Neuronal stem cell (in vitro differentiated cells): ENCODE measurements around the gene PWWP2B.
A peak's percentile ranks its signal among the peaks of the same experiment; 100 is the strongest.

ENCODE experiments used
- DNase-seq: peaks from one replicate; pipeline ENCODE4 v3.0.0-alpha.2; 2013; ENCODE audit warnings: low spot score
- H2AFZ ChIP-seq: one replicate; pipeline ENCODE4 v1.6.1; 2013; ENCODE audit warnings: mild to moderate bottlenecking, low read length, inconsistent platforms
- H2AK5ac ChIP-seq: 2 replicates; pipeline ENCODE4 v1.6.1; 2013; ENCODE audit warnings: low read depth, mild to moderate bottlenecking, inconsistent platforms, low read length, moderate library complexity, mixed read lengths
- H2BK120ac ChIP-seq: 2 replicates; pipeline ENCODE4 v1.6.1; 2013; ENCODE audit warnings: low read depth, mild to moderate bottlenecking, inconsistent platforms, low read length, moderate library complexity, mixed read lengths
- H2BK12ac ChIP-seq: one replicate; pipeline ENCODE4 v1.6.1; 2013; ENCODE audit warnings: low read length, inconsistent platforms
- H2BK15ac ChIP-seq: 2 replicates; pipeline ENCODE4 v1.6.1; 2013; ENCODE audit warnings: mild to moderate bottlenecking, low read length, inconsistent platforms, mixed read lengths
- H2BK5ac ChIP-seq: one replicate; pipeline ENCODE4 v1.6.1; 2013; ENCODE audit warnings: inconsistent platforms, mild to moderate bottlenecking, low read length, moderate library complexity
- H3K14ac ChIP-seq: one replicate; pipeline ENCODE4 v1.6.1; 2013; ENCODE audit warnings: low read length, inconsistent platforms
- H3K18ac ChIP-seq: 2 replicates; pipeline ENCODE4 v1.6.1; 2013; ENCODE audit warnings: low read length, inconsistent platforms
- H3K23ac ChIP-seq: 2 replicates; pipeline ENCODE4 v1.6.1; 2013; ENCODE audit warnings: low read depth, mild to moderate bottlenecking, mixed read lengths, low read length, inconsistent platforms; ENCODE audit not compliant: poor library complexity
- H3K27ac ChIP-seq: replicated peaks from 3 replicates; pipeline ENCODE4 v1.5.1; 2013; ENCODE audit warnings: low read length, inconsistent platforms
- H3K27me3 ChIP-seq, 3 experiments: 2 replicates each; pipeline ENCODE4 v1.6.1; 2013; ENCODE audit warnings: low read length in 3 of 3, mild to moderate bottlenecking in 2 of 3, inconsistent platforms in 1 of 3, low read depth in 1 of 3, mixed read lengths in 1 of 3, moderate library complexity in 1 of 3; ENCODE audit not compliant: control insufficient read depth in 3 of 3, insufficient read depth in 3 of 3
- H3K36me3 ChIP-seq, 2 donors: replicated peaks in 1 of 2; 2 replicates each; pipeline ENCODE4 v1.6.1; 2013; ENCODE audit warnings: low read length in 2 of 2; ENCODE audit not compliant: control insufficient read depth in 2 of 2, insufficient read depth in 2 of 2
- H3K4ac ChIP-seq: 2 replicates; pipeline ENCODE4 v1.6.1; 2013; ENCODE audit warnings: inconsistent platforms, mild to moderate bottlenecking, low read length, moderate library complexity
- H3K4me1 ChIP-seq, 2 donors: 1 replicate in 1 of 2; 2 replicates in 1 of 2; pipeline ENCODE4 v1.6.1; 2013; ENCODE audit warnings: low read length in 2 of 2, low read depth in 1 of 2; ENCODE audit not compliant: control insufficient read depth in 2 of 2, insufficient read depth in 1 of 2
- H3K4me2 ChIP-seq: one replicate; pipeline ENCODE4 v1.6.1; 2013; ENCODE audit warnings: mild to moderate bottlenecking, low read length, inconsistent platforms; ENCODE audit not compliant: insufficient read depth, poor library complexity, severe bottlenecking
- H3K4me3 ChIP-seq, 2 donors: 2 replicates each; pipeline ENCODE4 v1.5.1; 2013; ENCODE audit warnings: low read length in 2 of 2, mild to moderate bottlenecking in 2 of 2, inconsistent platforms in 1 of 2, moderate library complexity in 1 of 2
- H3K79me1 ChIP-seq: one replicate; pipeline ENCODE4 v1.6.1; 2013; ENCODE audit warnings: low read depth, mild to moderate bottlenecking, inconsistent platforms, low read length, moderate library complexity
- H3K9ac ChIP-seq: one replicate; pipeline ENCODE4 v1.6.1; 2013; ENCODE audit warnings: mild to moderate bottlenecking, low read depth, low read length, inconsistent platforms; ENCODE audit not compliant: poor library complexity
- H3K9me3 ChIP-seq, 2 donors: replicated peaks in 1 of 2; 2 replicates each; pipeline versions ENCODE3 to v1.6.1; 2013; ENCODE audit warnings: low read length in 2 of 2, mild to moderate bottlenecking in 2 of 2, inconsistent platforms in 1 of 2, low read depth in 1 of 2, mixed read lengths in 1 of 2, moderate library complexity in 1 of 2; ENCODE audit not compliant: control insufficient read depth in 2 of 2, insufficient read depth in 1 of 2
- H4K8ac ChIP-seq: one replicate; pipeline ENCODE4 v1.6.1; 2013; ENCODE audit warnings: low read depth, mild to moderate bottlenecking, inconsistent platforms, low read length, moderate library complexity
- H4K91ac ChIP-seq: one replicate; pipeline ENCODE4 v1.6.1; 2013; ENCODE audit warnings: low read length, low read depth, mild to moderate bottlenecking, inconsistent platforms; ENCODE audit not compliant: poor library complexity
- WGBS, 2 donors: extraction: QIAGEN DNeasy Blood & Tissue Kit; methylation state at CpG; one replicate each; pipeline ENCODE4 v1.1.7; 2013; ENCODE audit warnings: missing lambda C conversion rate in 2 of 2, mixed read lengths in 1 of 2; ENCODE audit not compliant: insufficient read length in 2 of 2, insufficient replicate concordance in 1 of 2; ENCODE audit errors: extremely low coverage in 2 of 2; 5-methylcytosine and 5-hydroxymethylcytosine counted together

The PWWP2B gene

DNA sequence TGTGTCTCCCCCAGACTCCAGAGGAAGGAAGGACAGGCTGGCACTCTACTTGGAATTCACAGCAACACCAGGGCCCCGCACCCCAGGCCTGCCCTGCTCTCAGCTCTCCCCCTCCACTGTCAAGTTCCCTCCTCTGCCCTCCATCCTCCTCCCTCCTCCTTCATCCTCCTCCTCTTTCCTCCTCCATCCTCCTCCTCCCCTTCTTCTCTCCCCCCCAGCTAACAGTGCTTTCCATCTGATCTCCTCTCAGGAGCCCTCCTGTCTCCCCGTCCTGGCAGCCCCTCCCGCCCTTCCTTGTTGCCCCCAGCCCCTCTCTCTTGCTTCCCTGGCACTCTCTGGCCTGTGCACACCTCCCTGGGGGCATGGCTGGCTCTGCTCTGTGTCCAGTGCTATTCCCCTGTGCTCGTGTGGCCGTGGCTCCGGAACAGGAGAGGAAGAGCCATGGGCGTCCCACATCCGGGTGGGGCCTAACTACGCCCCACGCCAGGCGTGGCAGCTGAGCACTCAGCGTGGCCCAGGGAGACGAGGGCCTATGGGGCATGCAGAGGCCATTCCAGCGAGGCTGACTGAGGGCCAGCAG lies 64.2 kb downstream of the PWWP2B start:
- Histone ChIP-seq H2BK15ac (peak overlapping the region; percentile 91), H3K4ac (no peak overlapping the region), H3K27me3 (peaks cover 0 to 50% (median 6%) of the 10 kb centered on the region in 3 experiments), H3K36me3 (no peaks in the 10 kb centered on the region), H3K27ac (no peak overlapping the region), H3K79me1 (peaks cover 3% of the 10 kb centered on the region), H2BK5ac (no peak overlapping the region), H3K4me1 (peaks cover 2 to 7% of the 10 kb centered on the region in 2 donors), H3K14ac (peak overlapping the region; percentile 89), H3K4me3 (no peak overlapping the region), H2BK120ac (no peak overlapping the region), H4K8ac (no peak overlapping the region), H3K4me2 (no peak overlapping the region), H2AK5ac (peak overlapping the region; percentile 71), H3K23ac (no peak overlapping the region), H2AFZ (no peak overlapping the region), H3K9me3 (no peaks in the 10 kb centered on the region), H2BK12ac (peak overlapping the region; percentile 6), H4K91ac (no peak overlapping the region), H3K18ac (peak overlapping the region; percentile 76), H3K9ac (no peak overlapping the region)
- no peak for DNase-seq
- no CpG with 5 or more reads among the region's 14 CpGs for WGBS, 2 donors

GRCh38 chr10:132461683-132462231 lies 64.8 kb downstream of the PWWP2B start:
- H4K8ac ChIP-seq, result no peak overlapping the region
- peaks cover 0 to 44% (median 6%) of the 10 kb centered on the region in 3 experiments for H3K27me3 ChIP-seq
- H3K4me3 ChIP-seq, result no peak overlapping the region
- H3K14ac ChIP-seq, result peak overlapping the region; percentile 89
- H2BK120ac ChIP-seq, result no peak overlapping the region
- peak overlapping the region; percentile 76 for H3K18ac ChIP-seq
- H3K4me1 ChIP-seq, result peaks cover 2 to 7% of the 10 kb centered on the region in 2 donors
- peak overlapping the region; percentile 30 for H2BK12ac ChIP-seq
- no peak overlapping the region for H4K91ac ChIP-seq
- peak overlapping the region; percentile 37 for H3K4ac ChIP-seq
- DNase-seq, result no peak
- no peak overlapping the region for H2AFZ ChIP-seq
- no peaks in the 10 kb centered on the region for H3K9me3 ChIP-seq
- peak overlapping the region; percentile 91 for H2BK15ac ChIP-seq
- peak overlapping the region; percentile 73 for H3K23ac ChIP-seq
- no peak overlapping the region for H3K9ac ChIP-seq
- no peak overlapping the region for H3K4me2 ChIP-seq
- WGBS, 2 donors, result no CpG with 5 or more reads among the region's 19 CpGs
- no peak overlapping the region for H3K27ac ChIP-seq
- peak overlapping the region; percentile 71 for H2AK5ac ChIP-seq
- no peak overlapping the region for H2BK5ac ChIP-seq
- H3K36me3 ChIP-seq, result no peaks in the 10 kb centered on the region
- peaks cover 3% of the 10 kb centered on the region for H3K79me1 ChIP-seq

- H3K4me3 ChIP-seq, result no peak overlapping the region
- H2BK5ac ChIP-seq, result no peak overlapping the region
- peak overlapping the region; percentile 55 for H3K23ac ChIP-seq
- H3K4me2 ChIP-seq, result no peak overlapping the region
- no peak overlapping the region for H4K8ac ChIP-seq
- H3K9ac ChIP-seq, result peak overlapping the region; percentile 44
- peaks cover 3% of the 10 kb centered on the region for H3K79me1 ChIP-seq
- H2BK12ac ChIP-seq, result no peak overlapping the region
- no peak for DNase-seq
- H3K27ac ChIP-seq, result no peak overlapping the region
- H3K18ac ChIP-seq, result peak overlapping the region; percentile 71
- WGBS, 2 donors, result no CpG with 5 or more reads among the region's 35 CpGs
- H2AK5ac ChIP-seq, result peak overlapping the region; percentile 43
- H3K9me3 ChIP-seq, result no peaks in the 10 kb centered on the region
- H3K4ac ChIP-seq, result no peak overlapping the region
- H3K27me3 ChIP-seq, result peaks cover 0 to 39% (median 7%) of the 10 kb centered on the region in 3 experiments
- H2AFZ ChIP-seq, result no peak overlapping the region
- peak overlapping the region; percentile 38 for H3K14ac ChIP-seq
- no peaks in the 10 kb centered on the region for H3K36me3 ChIP-seq
- H4K91ac ChIP-seq, result no peak overlapping the region
- peak overlapping the region; percentile 47 for H2BK120ac ChIP-seq
- H2BK15ac ChIP-seq, result peak overlapping the region; percentile 24
- H3K4me1 ChIP-seq, result peaks cover 2 to 8% of the 10 kb centered on the region in 2 donors
Measured at GRCh38 chr10:132462463-132463332, 65.7 kb downstream of the PWWP2B start.
